SK-N-SH (cell line): ENCODE data around the gene MRPL27. TPM values are rescaled to one million over a fixed set of nuclear protein-coding genes. Genes with fewer than 3 reads are reported as not detected.

Experiments used
- CTCF ChIA-PET: fragments of 300-600, 350-600 bp; formaldehyde crosslinking; extraction: SDS; loops from one replicate; lab custom pipeline; 2021; lab: Yijun Ruan, JAX
- POLR2A ChIA-PET: fragments of 350-600 bp; sonication (Branson Sonifier 250); formaldehyde crosslinking; extraction: SDS; loops from one replicate; lab custom pipeline; 2020; ENCODE audit warnings: antibody characterized with exemption, inconsistent platforms; lab: Yijun Ruan, JAX
- DNase-seq: peaks from one replicate; pipeline ENCODE4 v3.0.0; 2012
- H2AFZ ChIP-seq: fragments of 200-600 bp; sonication (generic); 2 replicates; pipeline ENCODE4 v1.8.1; 2016; ENCODE audit warnings: antibody characterized with exemption, mild to moderate bottlenecking, low read depth
- H3F3A ChIP-seq: fragments of 200-600 bp; sonication (generic); replicated peaks from 2 replicates; pipeline ENCODE3; 2016; ENCODE audit warnings: antibody characterized with exemption, mild to moderate bottlenecking; ENCODE audit not compliant: insufficient read depth
- H3K27ac ChIP-seq, 2 experiments: fragments of 200-500 bp in 1 of 2; fragments of 200-600 bp in 1 of 2; sonication (Bioruptor generic) in 1 of 2; sonication (generic), shearing (Covaris generic) in 1 of 2; 2 replicates each; pipeline versions ENCODE4 v1.5.1 to v1.6.1; 2014 to 2016; ENCODE audit warnings: low read depth in 2 of 2, inconsistent platforms in 1 of 2, low read length in 1 of 2, mild to moderate bottlenecking in 1 of 2, mixed read lengths in 1 of 2
- H3K27me3 ChIP-seq: fragments of 200-600 bp; sonication (generic), shearing (Covaris generic); 2 replicates; pipeline ENCODE4 v1.6.1; 2016; ENCODE audit warnings: mixed run types; ENCODE audit not compliant: insufficient read depth
- H3K36me3 ChIP-seq, 2 experiments: fragments of 200-500 bp in 1 of 2; fragments of 200-600 bp in 1 of 2; sonication (Bioruptor generic) in 1 of 2; sonication (generic) in 1 of 2; replicated peaks in 1 of 2; 2 replicates each; pipeline versions ENCODE3 to v1.5.1; 2014 to 2016; ENCODE audit warnings: low read length in 1 of 2, mild to moderate bottlenecking in 1 of 2; ENCODE audit not compliant: insufficient read depth in 2 of 2, control insufficient read depth in 1 of 2
- H3K4me1 ChIP-seq, 2 experiments: fragments of 200-500 bp in 1 of 2; fragments of 200-600 bp in 1 of 2; sonication (Bioruptor generic) in 1 of 2; sonication (generic), shearing (Covaris generic) in 1 of 2; 2 replicates each; pipeline versions ENCODE4 v1.5.1 to v1.6.1; 2014 to 2016; ENCODE audit warnings: low read depth in 1 of 2, low read length in 1 of 2, mixed run types in 1 of 2; ENCODE audit not compliant: insufficient read depth in 2 of 2, control insufficient read depth in 1 of 2
- H3K4me2 ChIP-seq: fragments of 200-600 bp; sonication (generic), shearing (Covaris generic); 2 replicates; pipeline ENCODE4 v1.6.1; 2017; ENCODE audit warnings: mixed run types
- H3K4me3 ChIP-seq, 2 experiments: fragments of 200-500 bp in 1 of 2; fragments of 200-600 bp in 1 of 2; sonication (Bioruptor generic) in 1 of 2; sonication (generic), shearing (Covaris generic) in 1 of 2; 2 replicates each; pipeline versions ENCODE4 v1.5.1 to v1.8.1; 2014 to 2016; ENCODE audit warnings: low read depth in 2 of 2, inconsistent platforms in 1 of 2, low read length in 1 of 2, mild to moderate bottlenecking in 1 of 2, mixed read lengths in 1 of 2, moderate library complexity in 1 of 2
- H3K79me2 ChIP-seq: fragments of 200-600 bp; sonication (generic); 2 replicates; pipeline ENCODE4 v1.8.1; 2017; ENCODE audit warnings: mild to moderate bottlenecking; ENCODE audit not compliant: insufficient read depth
- H3K9ac ChIP-seq: fragments of 200-600 bp; sonication (generic); 2 replicates; pipeline ENCODE4 v1.6.1; 2017; ENCODE audit warnings: mixed run types
- H3K9me2 ChIP-seq: fragments of 200-600 bp; sonication (generic); 2 replicates; pipeline ENCODE4 v1.6.1; 2017; ENCODE audit warnings: mixed run types
- H3K9me3 ChIP-seq: fragments of 200-600 bp; sonication (generic); 2 replicates; pipeline ENCODE4 v1.6.1; 2017; ENCODE audit warnings: mixed run types, mild to moderate bottlenecking, moderate library complexity
- H4K20me1 ChIP-seq: fragments of 200-600 bp; sonication (generic); 2 replicates; pipeline ENCODE4 v1.6.1; 2017; ENCODE audit warnings: mild to moderate bottlenecking, mixed run types; ENCODE audit not compliant: insufficient read depth
- CHD2 ChIP-seq: fragments of 150-350 bp; IDR thresholded peaks from 2 replicates; pipeline ENCODE4 v1.6.1; 2018; ENCODE audit warnings: low read length; ENCODE audit not compliant: partially characterized antibody
- CTCF ChIP-seq: fragments of 200-600 bp; sonication (generic); IDR thresholded peaks from 2 replicates; pipeline ENCODE4 v1.6.1; 2017; ENCODE audit warnings: antibody characterized with exemption, mild to moderate bottlenecking, moderate library complexity
- ELF1 ChIP-seq: IDR thresholded peaks from 2 replicates; pipeline ENCODE4 v1.4.0; 2012
- EP300 ChIP-seq, 2 experiments: IDR thresholded peaks; 2 replicates each; pipeline versions ENCODE4 v1.4.0 to v1.6.1; 2012; ENCODE audit warnings: borderline replicate concordance in 1 of 2, low read depth in 1 of 2, low read length in 1 of 2
- FOXM1 ChIP-seq: IDR thresholded peaks from 2 replicates; pipeline ENCODE4 v1.4.0; 2012; ENCODE audit warnings: low read depth, mild to moderate bottlenecking
- MAX ChIP-seq: IDR thresholded peaks from 2 replicates; pipeline ENCODE4 v1.4.0; 2012; ENCODE audit warnings: low read depth
- MEF2A ChIP-seq: IDR thresholded peaks from 2 replicates; pipeline ENCODE4 v1.4.0; 2012; ENCODE audit warnings: low read depth, borderline replicate concordance
- MXI1 ChIP-seq: IDR thresholded peaks from 2 replicates; pipeline ENCODE4 v1.6.1; 2012; ENCODE audit warnings: mild to moderate bottlenecking, low read depth, low read length, improper control_type of control experiment
- NFIC ChIP-seq: IDR thresholded peaks from 2 replicates; pipeline ENCODE4 v1.4.0; 2012; ENCODE audit warnings: borderline replicate concordance
- NRF1 ChIP-seq: IDR thresholded peaks from 2 replicates; pipeline ENCODE4 v1.6.1; 2012; ENCODE audit warnings: low read depth, mild to moderate bottlenecking, low read length
- PBX3 ChIP-seq: IDR thresholded peaks from 2 replicates; pipeline ENCODE4; 2012
- RAD21 ChIP-seq: IDR thresholded peaks from 2 replicates; pipeline ENCODE4 v1.6.1; 2012; ENCODE audit warnings: mild to moderate bottlenecking, low read length
- RFX5 ChIP-seq: IDR thresholded peaks from 2 replicates; pipeline ENCODE4 v1.6.1; 2012; ENCODE audit warnings: mild to moderate bottlenecking, improper control_type of control experiment, low read length
- SIN3A ChIP-seq: IDR thresholded peaks from 2 replicates; pipeline ENCODE4 v1.6.1; 2012; ENCODE audit warnings: low read depth, mild to moderate bottlenecking, low read length, moderate library complexity, borderline replicate concordance
- SMC3 ChIP-seq: IDR thresholded peaks from 2 replicates; pipeline ENCODE4 v1.6.1; 2012; ENCODE audit warnings: low read depth, low read length, improper control_type of control experiment
- TCF12 ChIP-seq: IDR thresholded peaks from 2 replicates; pipeline ENCODE4 v1.4.0; 2012
- USF2 ChIP-seq: fragments of 150-350 bp; IDR thresholded peaks from 2 replicates; pipeline ENCODE4 v1.6.1; 2017; ENCODE audit warnings: antibody characterized with exemption, low read length, low read depth, borderline replicate concordance
- ZBTB33 ChIP-seq: IDR thresholded peaks from 2 replicates; pipeline ENCODE4 v1.4.0; 2012; ENCODE audit warnings: low read depth, borderline replicate concordance
- WGBS: methylation state at CpG from one replicate; pipeline ENCODE4 v1.1.6; 2017; ENCODE audit warnings: low lambda C conversion rate; 5-methylcytosine and 5-hydroxymethylcytosine counted together
- polyA plus RNA-seq, 3 experiments: library from polyadenylated mRNA; depleted of rRNA; stranded (reverse); fragments of >200 nt; gene quantifications; 2 replicates each; pipeline ENCODE4 v1.2.3, GENCODE V29; 2012

The MRPL27 gene
- polyA plus RNA-seq, 1 of the 3 experiments (the other 2 are of a cell fraction): 266 TPM

- POLR2A ChIA-PET: no interaction called here
- H3K9me2 ChIP-seq: no peaks in the 10 kb centered on the region
- H3K9me3 ChIP-seq: no peaks in the 10 kb centered on the region
- H3K9ac ChIP-seq: no peak overlapping the region
- no peak for DNase-seq
- 95% methylated on average over 20 of the region's 27 CpGs for WGBS
- peaks cover 35% of the 10 kb centered on the region for H3K79me2 ChIP-seq
- no peak overlapping the region for H2AFZ ChIP-seq
- TF ChIP-seq FOXM1 (no peak), ELF1 (no peak), ZBTB33 (no peak), MEF2A (no peak), SIN3A (no peak), NFIC (no peak), CHD2 (no peak), RFX5 (no peak), PBX3 (no peak), MAX (no peak), MXI1 (no peak)
- TF ChIP-seq, all 33 proteins: peak for 0
- CTCF ChIA-PET: interaction anchor here (0.6 to 1.4 kb wide), 2 partner anchors 9 to 14 kb away, joined by 3 to 4 read pairs; no protein-coding TSS in a partner anchor
- Histone ChIP-seq H3K4me2 (no peak overlapping the region), H3K27ac (no peak overlapping the region), H3K27me3 (no peaks in the 10 kb centered on the region), H4K20me1 (peaks cover 16% of the 10 kb centered on the region; the same call in 1 of the 2 replicates), H3K36me3 (peaks cover 40 to 48% of the 10 kb centered on the region in 2 experiments), H3F3A (no peaks in the 10 kb centered on the region), H3K4me3 (no peak overlapping the region), H3K4me1 (peaks cover 3 to 9% of the 10 kb centered on the region in 2 experiments; a peak in 1 of 4 replicates)
Observed at GRCh38 chr17:50353600-50354195, 19.3 kb downstream of the MRPL27 start.

GRCh38 chr17:50352693-50353599 lies 20.0 kb downstream of the MRPL27 start:
- Histone ChIP-seq H3K27ac (no peak overlapping the region), H2AFZ (no peak overlapping the region), H3F3A (peaks cover 5% of the 10 kb centered on the region), H3K4me3 (no peak overlapping the region), H3K4me2 (no peak overlapping the region), H3K9me2 (no peaks in the 10 kb centered on the region), H3K36me3 (peaks cover 33 to 40% of the 10 kb centered on the region in 2 experiments), H3K79me2 (peaks cover 43% of the 10 kb centered on the region), H3K9ac (no peak overlapping the region), H3K9me3 (no peaks in the 10 kb centered on the region), H4K20me1 (peaks cover 16% of the 10 kb centered on the region; the same call in 1 of the 2 replicates), H3K4me1 (peaks cover 10 to 11% of the 10 kb centered on the region in 2 experiments; a peak in 3 of 4 replicates), H3K27me3 (no peaks in the 10 kb centered on the region)
- POLR2A ChIA-PET: interaction anchor here (0.6 to 1.6 kb wide), 3 partner anchors 9 to 21 kb away, joined by 3 to 9 read pairs (median 3); partner anchors contain the start of gene EME1
- CTCF ChIA-PET: interaction anchor here (0.8 to 2.5 kb wide), 5 partner anchors 9 to 153 kb away, joined by 3 to 24 read pairs (median 5); no protein-coding TSS in a partner anchor
- DNase-seq: no peak
- WGBS: 90% methylated on average over 20 of the region's 21 CpGs
- TF ChIP-seq PBX3 (no peak), NRF1 (no peak), TCF12 (no peak), USF2 (no peak), CTCF (no peak), EP300 (IDR thresholded peaks at IDR 0.05; ENCODE audit: borderline replicate concordance in 1 of 2, low read depth in 1 of 2, low read length in 1 of 2) (no peak), MEF2A (no peak), RAD21 (no peak), ELF1 (no peak), SMC3 (no peak)
